GM12878 (cell line): ENCODE results near the gene POU4F2. TPM values are rescaled to one million over a fixed set of nuclear protein-coding genes. Genes with fewer than 3 reads are reported as not detected.

ENCODE experiments used
- ATAC-seq: fragments of 200-7000 bp; cut with Tn5 transposase; 3 replicates; pipeline ENCODE4 v1.9.1; 2020; ENCODE audit warnings: mild to moderate bottlenecking, moderate library complexity
- BruUV-seq: library from RNA; stranded (reverse); fragments of 400-500 nt; replicated peaks from 2 replicates; lab custom pipeline; 2021; lab: Mats Ljungman, UMichigan
- CTCF ChIA-PET: fragments of 300-600 bp; sonication (Branson Sonifier 250); formaldehyde crosslinking; extraction: SDS; loops from one replicate; lab custom pipeline; 2021; ENCODE audit warnings: inconsistent platforms; lab: Yijun Ruan, JAX
- POLR2A ChIA-PET: fragments of 350-600 bp; formaldehyde crosslinking; extraction: SDS; loops from one replicate; lab custom pipeline; 2021; ENCODE audit warnings: inconsistent platforms; lab: Charles Lee
- RAD21 ChIA-PET: fragments of 300-600 bp; sonication (Branson Sonifier 250); formaldehyde crosslinking; loops from one replicate; lab custom pipeline; 2023; ENCODE audit warnings: antibody characterized with exemption; ENCODE audit not compliant: unreplicated experiment; lab: Charles Lee
- SMC1A ChIA-PET: fragments of 300-600 bp; sonication (Branson Sonifier 250); formaldehyde crosslinking; loops from one replicate; lab custom pipeline; 2023; ENCODE audit not compliant: unreplicated experiment, uncharacterized antibody; lab: Charles Lee
- DNase-seq: peaks from one replicate; pipeline ENCODE4 v3.0.0-alpha.2; 2011; ENCODE audit warnings: low read depth, low spot score
- FAIRE-seq: peaks from 3 replicates; lab custom pipeline; 2011; peaks lifted over from hg19 to GRCh38; lab: Jason Lieb, UNC
- H2AFZ ChIP-seq: 2 replicates; pipeline ENCODE4 v1.6.0; 2011; ENCODE audit warnings: low read depth, low read length, control low read depth; ENCODE audit not compliant: control insufficient read depth
- H3K27ac ChIP-seq: 2 replicates; pipeline ENCODE4 v1.5.1; 2011; ENCODE audit warnings: control low read depth; ENCODE audit not compliant: control insufficient read depth, insufficient read depth
- H3K27me3 ChIP-seq, 2 experiments: replicated peaks in 1 of 2; 2 replicates each; pipeline versions ENCODE4 v1.6.0 to v1.6.1; 2011; ENCODE audit warnings: low read length in 1 of 2; ENCODE audit not compliant: control insufficient read depth in 2 of 2, insufficient read depth in 2 of 2
- H3K36me3 ChIP-seq, 2 experiments: 2 replicates each; pipeline ENCODE4 v1.5.1; 2011; ENCODE audit warnings: low read length in 1 of 2; ENCODE audit not compliant: control insufficient read depth in 2 of 2, insufficient read depth in 2 of 2
- H3K4me1 ChIP-seq: 2 replicates; pipeline ENCODE4 v1.6.1; 2011; ENCODE audit warnings: mild to moderate bottlenecking, low read length, moderate library complexity, mixed read lengths; ENCODE audit not compliant: control insufficient read depth, insufficient read depth
- H3K4me2 ChIP-seq: 2 replicates; pipeline ENCODE4 v1.6.0; 2011; ENCODE audit warnings: control low read depth; ENCODE audit not compliant: control insufficient read depth, insufficient read depth
- H3K4me3 ChIP-seq: fragments of 200-600 bp; sonication (generic); 2 replicates; pipeline ENCODE4 v1.5.1; 2016
- H3K79me2 ChIP-seq: 2 replicates; pipeline ENCODE4 v1.6.0; 2011; ENCODE audit warnings: low read length; ENCODE audit not compliant: control insufficient read depth, insufficient read depth
- H3K9ac ChIP-seq: 2 replicates; pipeline ENCODE4 v1.8.0; 2011; ENCODE audit warnings: low read length, control low read depth, mixed read lengths; ENCODE audit not compliant: control insufficient read depth, insufficient read depth
- H3K9me3 ChIP-seq: replicated peaks from 3 replicates; pipeline ENCODE4 v1.5.1; 2011; ENCODE audit warnings: mild to moderate bottlenecking, low read length; ENCODE audit not compliant: control insufficient read depth, insufficient read depth
- H4K20me1 ChIP-seq: 2 replicates; pipeline ENCODE4 v1.6.0; 2011; ENCODE audit not compliant: control insufficient read depth, insufficient read depth
- ATF7 ChIP-seq: fragments of 450-650 bp; IDR thresholded peaks from 2 replicates; pipeline ENCODE4 v1.6.1; 2016; ENCODE audit warnings: low read depth, mild to moderate bottlenecking
- DPF2 ChIP-seq: fragments of 450-650 bp; IDR thresholded peaks from 2 replicates; pipeline ENCODE4 v1.6.1; 2017; ENCODE audit warnings: mild to moderate bottlenecking
- HCFC1 ChIP-seq: fragments of 150-350 bp; IDR thresholded peaks from 2 replicates; pipeline ENCODE4 v1.6.1; 2014; ENCODE audit warnings: low read length
- NFXL1 ChIP-seq: fragments of 450-650 bp; IDR thresholded peaks from 2 replicates; pipeline ENCODE4 v1.6.1; 2017; ENCODE audit warnings: antibody characterized with exemption, mild to moderate bottlenecking, borderline replicate concordance
- SREBF1 ChIP-seq: IDR thresholded peaks from 2 replicates; pipeline ENCODE4 v1.6.1; 2012; ENCODE audit warnings: mild to moderate bottlenecking, low read length
- WGBS: methylation state at CpG from one replicate; pipeline ENCODE4 v1.1.6; 2016; ENCODE audit warnings: low lambda C conversion rate; ENCODE audit not compliant: insufficient replicate concordance, insufficient coverage; ENCODE audit errors: missing lambda C conversion rate; 5-methylcytosine and 5-hydroxymethylcytosine counted together
- in situ Hi-C: fragments of 300-500 bp; cut with MboI; formaldehyde crosslinking; loops from 9 replicates; pipeline ENCODE4 v1.14.3; 2018; ENCODE audit warnings: mixed read lengths
- intact Hi-C: fragments of 100-400 bp; cut with micrococcal nuclease; formaldehyde crosslinking; loops from one replicate; pipeline ENCODE4 v1.14.2; 2022; ENCODE audit not compliant: unreplicated experiment
- polyA plus RNA-seq, 11 experiments: library from polyadenylated mRNA; depleted of rRNA in 4 of 11; unstranded in 6 of 11; stranded (reverse) in 5 of 11; fragments of >200 nt; fragmentation: Nextera tagmentation in 4 of 11; fragmentation: Illumina TruSeq in 1 of 11; extraction: Ambion mirVana in 4 of 11; extraction: Trizol in 1 of 11; gene quantifications; 1 replicate in 1 of 11; 2 replicates in 10 of 11; pipeline versions ENCODE4 v1.2.1 to v1.2.3, GENCODE V29; 2011 to 2016; ENCODE audit warnings: inconsistent platforms in 2 of 11, missing spikeins in 2 of 11, low read depth in 1 of 11
- total RNA-seq, 4 experiments: library from RNA; depleted of rRNA in 3 of 4; stranded (reverse); fragments of >200 nt in 3 of 4; fragmentation: Illumina TruSeq in 1 of 4; extraction: Trizol in 1 of 4; gene quantifications; 2 replicates each; pipeline versions ENCODE4 v1.2.1 to v1.2.3, GENCODE V29; 2013 to 2021
- TF ChIP-seq, protein P1 (sequence below): IDR thresholded peaks from 2 replicates; pipeline ENCODE4 v1.6.1; 2012; ENCODE audit warnings: low read depth, low read length, improper control_type of control experiment
- TF ChIP-seq, protein P2 (sequence below): IDR thresholded peaks from 2 replicates; pipeline ENCODE4 v1.6.1; 2012; ENCODE audit warnings: mild to moderate bottlenecking, low read depth, low read length
- TF ChIP-seq, protein P3 (sequence below): IDR thresholded peaks from 2 replicates; pipeline ENCODE4 v1.6.1; 2012; ENCODE audit warnings: improper control_type of control experiment, low read depth, low read length; ENCODE audit not compliant: insufficient replicate concordance

POU4F2 gene
- total and polyA plus RNA-seq, 10 of the 15 experiments (the other 5 are each of a cell fraction or from before 2014, with no cell fraction given): 0.05 TPM; not detected in 9

GRCh38 chr4:146643812-146644401 is 5.2 kb downstream of the POU4F2 start:
- no peaks in the 10 kb centered on the region for H3K79me2 ChIP-seq
- peak; percentile 50; the same call in 1 of the 3 replicates for ATAC-seq
- H3K4me1 ChIP-seq: no peaks in the 10 kb centered on the region
- no peaks in the 10 kb centered on the region; the same call in 2 of the 3 replicates for H3K9me3 ChIP-seq
- in situ Hi-C loops: no loop called here
- SMC1A ChIA-PET: no interaction called here
- CTCF ChIA-PET: no interaction called here
- intact Hi-C loops: no loop called here
- H3K4me3 ChIP-seq: no peak overlapping the region
- no peak for TF ChIP-seq DPF2
- TF ChIP-seq HCFC1: no peak
- TF ChIP-seq, protein P1, sequence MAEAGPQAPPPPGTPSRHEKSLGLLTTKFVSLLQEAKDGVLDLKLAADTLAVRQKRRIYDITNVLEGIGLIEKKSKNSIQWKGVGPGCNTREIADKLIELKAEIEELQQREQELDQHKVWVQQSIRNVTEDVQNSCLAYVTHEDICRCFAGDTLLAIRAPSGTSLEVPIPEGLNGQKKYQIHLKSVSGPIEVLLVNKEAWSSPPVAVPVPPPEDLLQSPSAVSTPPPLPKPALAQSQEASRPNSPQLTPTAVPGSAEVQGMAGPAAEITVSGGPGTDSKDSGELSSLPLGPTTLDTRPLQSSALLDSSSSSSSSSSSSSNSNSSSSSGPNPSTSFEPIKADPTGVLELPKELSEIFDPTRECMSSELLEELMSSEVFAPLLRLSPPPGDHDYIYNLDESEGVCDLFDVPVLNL: no peak
- no peak for TF ChIP-seq SREBF1
- TF ChIP-seq, protein P2, sequence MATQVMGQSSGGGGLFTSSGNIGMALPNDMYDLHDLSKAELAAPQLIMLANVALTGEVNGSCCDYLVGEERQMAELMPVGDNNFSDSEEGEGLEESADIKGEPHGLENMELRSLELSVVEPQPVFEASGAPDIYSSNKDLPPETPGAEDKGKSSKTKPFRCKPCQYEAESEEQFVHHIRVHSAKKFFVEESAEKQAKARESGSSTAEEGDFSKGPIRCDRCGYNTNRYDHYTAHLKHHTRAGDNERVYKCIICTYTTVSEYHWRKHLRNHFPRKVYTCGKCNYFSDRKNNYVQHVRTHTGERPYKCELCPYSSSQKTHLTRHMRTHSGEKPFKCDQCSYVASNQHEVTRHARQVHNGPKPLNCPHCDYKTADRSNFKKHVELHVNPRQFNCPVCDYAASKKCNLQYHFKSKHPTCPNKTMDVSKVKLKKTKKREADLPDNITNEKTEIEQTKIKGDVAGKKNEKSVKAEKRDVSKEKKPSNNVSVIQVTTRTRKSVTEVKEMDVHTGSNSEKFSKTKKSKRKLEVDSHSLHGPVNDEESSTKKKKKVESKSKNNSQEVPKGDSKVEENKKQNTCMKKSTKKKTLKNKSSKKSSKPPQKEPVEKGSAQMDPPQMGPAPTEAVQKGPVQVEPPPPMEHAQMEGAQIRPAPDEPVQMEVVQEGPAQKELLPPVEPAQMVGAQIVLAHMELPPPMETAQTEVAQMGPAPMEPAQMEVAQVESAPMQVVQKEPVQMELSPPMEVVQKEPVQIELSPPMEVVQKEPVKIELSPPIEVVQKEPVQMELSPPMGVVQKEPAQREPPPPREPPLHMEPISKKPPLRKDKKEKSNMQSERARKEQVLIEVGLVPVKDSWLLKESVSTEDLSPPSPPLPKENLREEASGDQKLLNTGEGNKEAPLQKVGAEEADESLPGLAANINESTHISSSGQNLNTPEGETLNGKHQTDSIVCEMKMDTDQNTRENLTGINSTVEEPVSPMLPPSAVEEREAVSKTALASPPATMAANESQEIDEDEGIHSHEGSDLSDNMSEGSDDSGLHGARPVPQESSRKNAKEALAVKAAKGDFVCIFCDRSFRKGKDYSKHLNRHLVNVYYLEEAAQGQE: peak; percentile 94
- TF ChIP-seq, protein P3, sequence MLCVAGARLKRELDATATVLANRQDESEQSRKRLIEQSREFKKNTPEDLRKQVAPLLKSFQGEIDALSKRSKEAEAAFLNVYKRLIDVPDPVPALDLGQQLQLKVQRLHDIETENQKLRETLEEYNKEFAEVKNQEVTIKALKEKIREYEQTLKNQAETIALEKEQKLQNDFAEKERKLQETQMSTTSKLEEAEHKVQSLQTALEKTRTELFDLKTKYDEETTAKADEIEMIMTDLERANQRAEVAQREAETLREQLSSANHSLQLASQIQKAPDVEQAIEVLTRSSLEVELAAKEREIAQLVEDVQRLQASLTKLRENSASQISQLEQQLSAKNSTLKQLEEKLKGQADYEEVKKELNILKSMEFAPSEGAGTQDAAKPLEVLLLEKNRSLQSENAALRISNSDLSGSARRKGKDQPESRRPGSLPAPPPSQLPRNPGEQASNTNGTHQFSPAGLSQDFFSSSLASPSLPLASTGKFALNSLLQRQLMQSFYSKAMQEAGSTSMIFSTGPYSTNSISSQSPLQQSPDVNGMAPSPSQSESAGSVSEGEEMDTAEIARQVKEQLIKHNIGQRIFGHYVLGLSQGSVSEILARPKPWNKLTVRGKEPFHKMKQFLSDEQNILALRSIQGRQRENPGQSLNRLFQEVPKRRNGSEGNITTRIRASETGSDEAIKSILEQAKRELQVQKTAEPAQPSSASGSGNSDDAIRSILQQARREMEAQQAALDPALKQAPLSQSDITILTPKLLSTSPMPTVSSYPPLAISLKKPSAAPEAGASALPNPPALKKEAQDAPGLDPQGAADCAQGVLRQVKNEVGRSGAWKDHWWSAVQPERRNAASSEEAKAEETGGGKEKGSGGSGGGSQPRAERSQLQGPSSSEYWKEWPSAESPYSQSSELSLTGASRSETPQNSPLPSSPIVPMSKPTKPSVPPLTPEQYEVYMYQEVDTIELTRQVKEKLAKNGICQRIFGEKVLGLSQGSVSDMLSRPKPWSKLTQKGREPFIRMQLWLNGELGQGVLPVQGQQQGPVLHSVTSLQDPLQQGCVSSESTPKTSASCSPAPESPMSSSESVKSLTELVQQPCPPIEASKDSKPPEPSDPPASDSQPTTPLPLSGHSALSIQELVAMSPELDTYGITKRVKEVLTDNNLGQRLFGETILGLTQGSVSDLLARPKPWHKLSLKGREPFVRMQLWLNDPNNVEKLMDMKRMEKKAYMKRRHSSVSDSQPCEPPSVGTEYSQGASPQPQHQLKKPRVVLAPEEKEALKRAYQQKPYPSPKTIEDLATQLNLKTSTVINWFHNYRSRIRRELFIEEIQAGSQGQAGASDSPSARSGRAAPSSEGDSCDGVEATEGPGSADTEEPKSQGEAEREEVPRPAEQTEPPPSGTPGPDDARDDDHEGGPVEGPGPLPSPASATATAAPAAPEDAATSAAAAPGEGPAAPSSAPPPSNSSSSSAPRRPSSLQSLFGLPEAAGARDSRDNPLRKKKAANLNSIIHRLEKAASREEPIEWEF: no peak
- no peak for TF ChIP-seq NFXL1
- TF ChIP-seq ATF7: no peak
- no peaks in the 10 kb centered on the region for H3K36me3 ChIP-seq
- BruUV-seq: no TSS peak
- POLR2A ChIA-PET: no interaction called here
- no peak overlapping the region for H3K27ac ChIP-seq
- WGBS: 14% methylated on average over 6 of the region's 6 CpGs
- no peak overlapping the region for H3K9ac ChIP-seq
- no peaks in the 10 kb centered on the region for H4K20me1 ChIP-seq
- H3K4me2 ChIP-seq: no peak overlapping the region
- no peak for FAIRE-seq
- H2AFZ ChIP-seq: no peak overlapping the region
- RAD21 ChIA-PET: no interaction called here
- no peak for DNase-seq
- H3K27me3 ChIP-seq: peaks cover 3 to 9% of the 10 kb centered on the region in 2 experiments; a peak in 2 of 4 replicates
